Measurements from ENCODE around the gene GPR52.

GPR52 gene

DNA sequence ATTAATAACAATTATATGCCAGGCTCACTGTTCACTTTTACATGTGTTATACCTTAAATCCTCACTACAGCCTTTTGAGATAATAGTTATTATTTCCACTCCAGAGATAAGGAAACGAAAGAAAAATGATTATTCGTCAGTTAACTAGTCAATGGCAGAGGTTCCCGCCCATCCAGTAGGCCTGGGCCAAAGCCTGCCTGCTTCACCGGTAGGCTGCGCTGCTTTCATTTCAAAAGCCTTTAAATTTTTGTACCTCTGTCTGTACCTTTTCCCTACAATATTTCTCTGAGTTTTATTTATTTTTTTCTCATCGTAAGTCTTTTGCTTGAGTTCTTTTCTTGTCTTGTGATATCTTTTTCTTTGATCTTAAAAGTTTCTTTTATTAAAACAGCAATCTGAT lies 3.6 kb downstream of the GPR52 start:
- H3K4me3 ChIP-seq (ENCODE audit: low read depth, low read length): no peak overlapping the region
- TF ChIP-seq, protein P1, sequence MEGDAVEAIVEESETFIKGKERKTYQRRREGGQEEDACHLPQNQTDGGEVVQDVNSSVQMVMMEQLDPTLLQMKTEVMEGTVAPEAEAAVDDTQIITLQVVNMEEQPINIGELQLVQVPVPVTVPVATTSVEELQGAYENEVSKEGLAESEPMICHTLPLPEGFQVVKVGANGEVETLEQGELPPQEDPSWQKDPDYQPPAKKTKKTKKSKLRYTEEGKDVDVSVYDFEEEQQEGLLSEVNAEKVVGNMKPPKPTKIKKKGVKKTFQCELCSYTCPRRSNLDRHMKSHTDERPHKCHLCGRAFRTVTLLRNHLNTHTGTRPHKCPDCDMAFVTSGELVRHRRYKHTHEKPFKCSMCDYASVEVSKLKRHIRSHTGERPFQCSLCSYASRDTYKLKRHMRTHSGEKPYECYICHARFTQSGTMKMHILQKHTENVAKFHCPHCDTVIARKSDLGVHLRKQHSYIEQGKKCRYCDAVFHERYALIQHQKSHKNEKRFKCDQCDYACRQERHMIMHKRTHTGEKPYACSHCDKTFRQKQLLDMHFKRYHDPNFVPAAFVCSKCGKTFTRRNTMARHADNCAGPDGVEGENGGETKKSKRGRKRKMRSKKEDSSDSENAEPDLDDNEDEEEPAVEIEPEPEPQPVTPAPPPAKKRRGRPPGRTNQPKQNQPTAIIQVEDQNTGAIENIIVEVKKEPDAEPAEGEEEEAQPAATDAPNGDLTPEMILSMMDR (IDR thresholded peaks at IDR 0.05; ENCODE audit: borderline replicate concordance, insufficient read depth, low read depth, low read length): no peak

DNA sequence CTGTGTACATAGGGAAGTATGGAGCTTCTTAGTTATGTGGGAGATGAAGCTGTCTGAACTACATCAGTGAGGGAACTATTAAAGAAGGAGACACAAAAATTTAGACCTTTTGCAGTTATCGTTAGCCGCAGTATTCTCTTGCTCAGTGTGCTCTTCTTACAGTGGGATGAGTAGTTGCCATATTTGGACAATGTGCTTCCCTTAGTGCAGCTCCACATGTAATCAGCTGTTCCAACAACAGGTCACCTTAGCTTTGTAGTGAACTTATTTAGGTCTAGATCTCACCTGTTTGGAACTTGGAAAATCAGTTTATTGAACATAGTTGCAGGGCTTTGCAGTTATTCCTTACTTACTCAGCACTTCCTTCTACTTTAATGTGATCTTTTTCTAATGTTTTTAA lies 18.1 kb downstream of the GPR52 start:
- TF ChIP-seq, protein P1 (IDR thresholded peaks at IDR 0.05; ENCODE audit: borderline replicate concordance, insufficient read depth, low read depth, low read length): no peak
- no peak overlapping the region for H3K4me3 ChIP-seq (ENCODE audit: low read depth, low read length)

DNA sequence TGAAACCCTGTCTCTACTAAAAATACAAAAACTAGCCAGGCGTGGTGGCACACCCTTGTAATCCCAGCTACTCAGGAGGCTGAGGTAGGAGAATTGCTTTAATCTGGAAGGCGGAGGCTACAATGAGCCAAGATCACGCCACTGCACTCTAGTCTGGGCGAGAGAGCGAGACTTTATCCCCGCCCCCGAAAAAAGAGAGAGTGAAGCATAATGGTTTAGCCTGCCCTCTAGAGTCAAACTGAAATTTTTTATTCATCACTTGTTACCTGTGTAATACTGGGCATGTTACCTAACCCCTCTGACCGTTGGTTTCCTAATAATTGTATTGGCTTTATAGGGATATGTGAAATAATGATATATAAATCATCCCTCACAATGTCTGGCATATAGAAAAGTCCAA lies 18.8 kb downstream of the GPR52 start:
- TF ChIP-seq, protein P1 (IDR thresholded peaks at IDR 0.05; ENCODE audit: borderline replicate concordance, insufficient read depth, low read depth, low read length): no peak
- no peak overlapping the region for H3K4me3 ChIP-seq (ENCODE audit: low read depth, low read length)

DNA sequence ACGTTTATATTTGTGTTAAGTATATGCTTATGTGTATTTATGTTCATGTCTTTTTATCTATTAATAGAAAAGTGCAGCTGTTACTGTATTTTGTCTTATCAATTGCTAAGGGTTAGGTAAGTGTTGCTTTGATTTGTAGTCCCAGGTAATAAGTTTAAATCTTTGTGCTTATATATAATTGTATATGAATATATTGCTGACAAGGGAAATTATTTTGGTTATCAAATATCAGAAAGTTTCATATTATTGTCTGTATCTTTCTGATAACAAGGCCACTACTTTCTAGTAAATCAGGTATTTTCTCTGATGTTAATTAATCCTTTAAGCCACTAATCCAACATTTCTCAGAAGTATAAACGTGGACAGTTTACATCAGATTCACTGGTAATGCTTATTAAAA lies 21.3 kb downstream of the GPR52 start:
- H3K4me3 ChIP-seq (ENCODE audit: low read depth, low read length): no peak overlapping the region
- TF ChIP-seq, protein P1 (IDR thresholded peaks at IDR 0.05; ENCODE audit: borderline replicate concordance, insufficient read depth, low read depth, low read length): no peak

DNA sequence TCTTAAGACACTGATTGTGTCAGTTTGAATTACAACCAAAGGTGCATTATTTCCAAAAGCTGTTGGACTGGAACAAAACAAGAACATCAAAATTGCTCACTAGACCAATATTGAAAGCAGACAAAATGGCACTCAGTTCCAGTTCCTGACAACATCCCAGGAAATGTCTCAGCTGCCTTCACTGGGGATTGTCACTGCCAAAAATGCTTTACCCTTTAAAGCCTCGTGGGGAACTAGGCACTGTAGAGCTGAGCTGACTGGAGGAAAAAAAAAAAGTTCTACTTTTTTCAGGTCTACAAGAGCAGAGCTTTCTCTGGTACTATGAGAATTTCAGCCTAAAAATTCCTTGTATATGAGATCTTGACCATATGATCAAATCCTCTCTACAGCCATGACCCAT lies 21.9 kb downstream of the GPR52 start:
- TF ChIP-seq, protein P1 (IDR thresholded peaks at IDR 0.05; ENCODE audit: borderline replicate concordance, insufficient read depth, low read depth, low read length): no peak

DNA sequence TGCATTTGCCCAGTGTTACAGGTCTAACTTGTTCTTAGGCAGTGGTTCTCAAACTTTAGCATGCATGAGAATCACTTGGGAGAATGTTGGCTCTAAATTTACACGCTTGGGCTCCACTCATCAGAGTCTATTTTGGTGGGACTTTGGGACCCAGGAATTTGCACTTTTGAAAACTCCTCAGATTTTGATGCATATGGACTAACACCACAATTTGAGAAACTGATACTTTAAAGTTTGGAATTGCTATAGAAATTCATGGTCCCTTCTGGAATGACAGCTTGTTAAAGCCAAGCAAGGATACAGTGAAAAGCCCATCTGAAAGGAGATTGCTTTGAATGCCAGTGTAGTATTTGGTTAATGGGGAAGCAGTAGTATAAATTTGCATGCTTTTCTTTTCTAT lies 31.5 kb downstream of the GPR52 start:
- no peak overlapping the region for H3K4me3 ChIP-seq (ENCODE audit: low read depth, low read length)
- TF ChIP-seq, protein P1 (IDR thresholded peaks at IDR 0.05; ENCODE audit: borderline replicate concordance, insufficient read depth, low read depth, low read length): no peak

More for the DNA sequence above, 21.9 kb downstream of the GPR52 start:
- no peak overlapping the region for H3K4me3 ChIP-seq (ENCODE audit: low read depth, low read length)

DNA sequence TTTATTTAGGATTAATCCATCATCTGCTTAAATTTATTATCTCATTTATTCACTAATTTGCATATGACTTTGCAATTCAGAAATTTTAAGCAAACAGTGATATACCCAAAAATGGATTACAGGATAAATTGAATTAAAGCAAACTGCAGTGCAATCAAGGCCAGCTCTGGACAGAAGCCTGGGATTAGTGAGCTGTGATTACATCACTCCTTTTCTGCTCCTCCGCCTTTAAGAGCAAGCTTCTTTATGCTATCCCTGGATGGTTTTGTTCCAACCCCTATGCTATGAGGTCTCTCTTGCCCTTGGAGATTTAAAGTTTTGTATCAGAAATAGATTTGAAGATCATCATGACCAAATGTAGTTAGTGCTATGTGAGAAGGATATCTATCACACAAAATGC lies 32.6 kb downstream of the GPR52 start:
- TF ChIP-seq, protein P1 (IDR thresholded peaks at IDR 0.05; ENCODE audit: borderline replicate concordance, insufficient read depth, low read depth, low read length): no peak
- H3K4me3 ChIP-seq (ENCODE audit: low read depth, low read length): no peak overlapping the region
